ENCODE measurements around the gene IL11. TPM values are rescaled to one million over a fixed set of nuclear protein-coding genes. Genes with fewer than 3 reads are reported as not detected.

The IL11 gene
- total RNA-seq, 1 experiment from 2014 or later: 0.41 TPM

Other genes with a start within 250 kb of the IL11 start
- gene TNNT1, start 221.3 kb downstream of the IL11 start, total RNA-seq (2014; rRNA removed; shearing (Covaris generic); ENCODE audit: low replicate concordance): 10.4 and 39.0 TPM in 2 replicates
- gene TNNI3, start 212.7 kb downstream of the IL11 start, total RNA-seq (2014; rRNA removed; shearing (Covaris generic); ENCODE audit: low replicate concordance): 0.93 and 1.2 TPM in 2 replicates
- gene DNAAF3, start 203.8 kb downstream of the IL11 start, total RNA-seq (2014; rRNA removed; shearing (Covaris generic); ENCODE audit: low replicate concordance): 2.5 and 4.2 TPM in 2 replicates
- not detected in 2 replicates for gene SYT5, start 190.2 kb downstream of the IL11 start, total RNA-seq (2014; rRNA removed; shearing (Covaris generic); ENCODE audit: low replicate concordance)
- 1.4 TPM in 1 of 2 replicates, not detected in the other for gene PTPRH, start 161.0 kb downstream of the IL11 start, total RNA-seq (2014; rRNA removed; shearing (Covaris generic); ENCODE audit: low replicate concordance)
- gene TMEM86B, start 141.7 kb downstream of the IL11 start, total RNA-seq (2014; rRNA removed; shearing (Covaris generic); ENCODE audit: low replicate concordance): 7.8 and 9.5 TPM in 2 replicates
- 134 and 231 TPM in 2 replicates for gene PPP6R1, start 111.4 kb downstream of the IL11 start, total RNA-seq (2014; rRNA removed; shearing (Covaris generic); ENCODE audit: low replicate concordance)
- gene HSPBP1, start 90.4 kb downstream of the IL11 start, total RNA-seq (2014; rRNA removed; shearing (Covaris generic); ENCODE audit: low replicate concordance): 35.0 and 62.5 TPM in 2 replicates
- gene BRSK1, start 86.5 kb downstream of the IL11 start, total RNA-seq (2014; rRNA removed; shearing (Covaris generic); ENCODE audit: low replicate concordance): 15.5 and 31.0 TPM in 2 replicates
- 0.61 TPM in 1 of 2 replicates, not detected in the other for gene TMEM150B, start 45.1 kb downstream of the IL11 start, total RNA-seq (2014; rRNA removed; shearing (Covaris generic); ENCODE audit: low replicate concordance)
- 10.3 and 46.1 TPM in 2 replicates for gene KMT5C, start 30.6 kb downstream of the IL11 start, total RNA-seq (2014; rRNA removed; shearing (Covaris generic); ENCODE audit: low replicate concordance)
- not detected in 2 replicates for gene COX6B2, start 15.7 kb downstream of the IL11 start, total RNA-seq (2014; rRNA removed; shearing (Covaris generic); ENCODE audit: low replicate concordance)
- not detected in 2 replicates for gene GARIN5B, start 7.2 kb downstream of the IL11 start, total RNA-seq (2014; rRNA removed; shearing (Covaris generic); ENCODE audit: low replicate concordance)
- gene TMEM190, start 6.4 kb upstream of the IL11 start, total RNA-seq (2014; rRNA removed; shearing (Covaris generic); ENCODE audit: low replicate concordance): not detected in 2 replicates
- 0.89 and 8.0 TPM in 2 replicates for gene TMEM238, start 13.8 kb upstream of the IL11 start, total RNA-seq (2014; rRNA removed; shearing (Covaris generic); ENCODE audit: low replicate concordance)
- 959 and 1,311 TPM in 2 replicates for gene RPL28, start 15.5 kb upstream of the IL11 start, total RNA-seq (2014; rRNA removed; shearing (Covaris generic); ENCODE audit: low replicate concordance)
- gene UBE2S, start 37.3 kb upstream of the IL11 start, total RNA-seq (2014; rRNA removed; shearing (Covaris generic); ENCODE audit: low replicate concordance): 291 and 1,094 TPM in 2 replicates
- gene SHISA7, start 72.8 kb upstream of the IL11 start, total RNA-seq (2014; rRNA removed; shearing (Covaris generic); ENCODE audit: low replicate concordance): not detected in 2 replicates
- 102 and 151 TPM in 2 replicates for gene ISOC2, start 91.2 kb upstream of the IL11 start, total RNA-seq (2014; rRNA removed; shearing (Covaris generic); ENCODE audit: low replicate concordance)
- gene C19orf85, start 94.3 kb upstream of the IL11 start, total RNA-seq (2014; rRNA removed; shearing (Covaris generic); ENCODE audit: low replicate concordance): not detected in 2 replicates
- gene ZNF628, start 106.2 kb upstream of the IL11 start, total RNA-seq (2014; rRNA removed; shearing (Covaris generic); ENCODE audit: low replicate concordance): 1.1 and 6.2 TPM in 2 replicates
- gene NAT14, start 114.7 kb upstream of the IL11 start, total RNA-seq (2014; rRNA removed; shearing (Covaris generic); ENCODE audit: low replicate concordance): 29.7 and 57.2 TPM in 2 replicates
- 1.0 TPM in 1 of 2 replicates, not detected in the other for gene SSC5D, start 118.0 kb upstream of the IL11 start, total RNA-seq (2014; rRNA removed; shearing (Covaris generic); ENCODE audit: low replicate concordance)
- gene SBK2, start 166.7 kb upstream of the IL11 start, total RNA-seq (2014; rRNA removed; shearing (Covaris generic); ENCODE audit: low replicate concordance): not detected in 2 replicates
- not detected in 2 replicates for gene SBK3, start 175.1 kb upstream of the IL11 start, total RNA-seq (2014; rRNA removed; shearing (Covaris generic); ENCODE audit: low replicate concordance)
- 5.0 and 8.5 TPM in 2 replicates for gene ZNF579, start 210.4 kb upstream of the IL11 start, total RNA-seq (2014; rRNA removed; shearing (Covaris generic); ENCODE audit: low replicate concordance)
- gene FIZ1, start 229.1 kb upstream of the IL11 start, total RNA-seq (2014; rRNA removed; shearing (Covaris generic); ENCODE audit: low replicate concordance): 6.4 and 12.2 TPM in 2 replicates
- 8.4 and 20.3 TPM in 2 replicates for gene ZNF524, start 229.8 kb upstream of the IL11 start, total RNA-seq (2014; rRNA removed; shearing (Covaris generic); ENCODE audit: low replicate concordance)
- 3.6 and 8.6 TPM in 2 replicates for gene ZNF865, start 235.2 kb upstream of the IL11 start, total RNA-seq (2014; rRNA removed; shearing (Covaris generic); ENCODE audit: low replicate concordance)